ENCODE data around the gene GNB1L.

GNB1L gene

GRCh38 chr22:19776433-19777031 is 78.1 kb downstream of the GNB1L start:
- Histone ChIP-seq H2AFZ (ENCODE audit: low read length, unreplicated experiment) (no peak overlapping the region), H3K79me2 (ENCODE audit: control insufficient read depth, insufficient read depth, low read length, unreplicated experiment) (no peaks in the 10 kb centered on the region), H3K4me1 (ENCODE audit: control insufficient read depth, insufficient read depth, low read length, unreplicated experiment) (no peaks in the 10 kb centered on the region), H3K27ac (ENCODE audit: low read depth, low read length) (no peak overlapping the region), H3K4me3 (ENCODE audit: low read depth, low read length) (no peak overlapping the region), H3K36me3 (ENCODE audit: insufficient read depth, low read length) (no peaks in the 10 kb centered on the region), H3K27me3 (ENCODE audit: insufficient read depth, low read length) (no peaks in the 10 kb centered on the region)

GRCh38 chr22:19775496-19776325 is 79.0 kb downstream of the GNB1L start:
- H3K4me1 ChIP-seq (ENCODE audit: control insufficient read depth, insufficient read depth, low read length, unreplicated experiment), result no peaks in the 10 kb centered on the region
- H3K36me3 ChIP-seq (ENCODE audit: insufficient read depth, low read length), result no peaks in the 10 kb centered on the region
- no peak overlapping the region for H3K27ac ChIP-seq (ENCODE audit: low read depth, low read length)
- H3K79me2 ChIP-seq (ENCODE audit: control insufficient read depth, insufficient read depth, low read length, unreplicated experiment), result no peaks in the 10 kb centered on the region
- H2AFZ ChIP-seq (ENCODE audit: low read length, unreplicated experiment), result no peak overlapping the region
- no peak overlapping the region for H3K4me3 ChIP-seq (ENCODE audit: low read depth, low read length)
- no peaks in the 10 kb centered on the region for H3K27me3 ChIP-seq (ENCODE audit: insufficient read depth, low read length)

- H3K79me2 ChIP-seq (ENCODE audit: control insufficient read depth, insufficient read depth, low read length, unreplicated experiment), result no peaks in the 10 kb centered on the region
- no peaks in the 10 kb centered on the region for H3K4me1 ChIP-seq (ENCODE audit: control insufficient read depth, insufficient read depth, low read length, unreplicated experiment)
- H3K4me3 ChIP-seq (ENCODE audit: low read depth, low read length), result no peak overlapping the region
- no peak overlapping the region for H3K27ac ChIP-seq (ENCODE audit: low read depth, low read length)
- H2AFZ ChIP-seq (ENCODE audit: low read length, unreplicated experiment), result no peak overlapping the region
- H3K36me3 ChIP-seq (ENCODE audit: insufficient read depth, low read length), result no peaks in the 10 kb centered on the region
- H3K27me3 ChIP-seq (ENCODE audit: insufficient read depth, low read length), result no peaks in the 10 kb centered on the region
Observed at GRCh38 chr22:19774628-19775027, 80.0 kb downstream of the GNB1L start.

- Histone ChIP-seq H3K4me1 (ENCODE audit: control insufficient read depth, insufficient read depth, low read length, unreplicated experiment) (no peaks in the 10 kb centered on the region), H3K27ac (ENCODE audit: low read depth, low read length) (no peak overlapping the region), H3K79me2 (ENCODE audit: control insufficient read depth, insufficient read depth, low read length, unreplicated experiment) (no peaks in the 10 kb centered on the region), H3K27me3 (ENCODE audit: insufficient read depth, low read length) (no peaks in the 10 kb centered on the region), H3K4me3 (ENCODE audit: low read depth, low read length) (no peak overlapping the region), H3K36me3 (ENCODE audit: insufficient read depth, low read length) (no peaks in the 10 kb centered on the region), H2AFZ (ENCODE audit: low read length, unreplicated experiment) (no peak overlapping the region)
Observed at GRCh38 chr22:19773470-19774040, 81.1 kb downstream of the GNB1L start.

- no peaks in the 10 kb centered on the region for H3K79me2 ChIP-seq (ENCODE audit: control insufficient read depth, insufficient read depth, low read length, unreplicated experiment)
- no peak overlapping the region for H3K27ac ChIP-seq (ENCODE audit: low read depth, low read length)
- H3K36me3 ChIP-seq (ENCODE audit: insufficient read depth, low read length), result no peaks in the 10 kb centered on the region
- H3K4me3 ChIP-seq (ENCODE audit: low read depth, low read length), result no peak overlapping the region
- H3K27me3 ChIP-seq (ENCODE audit: insufficient read depth, low read length), result peaks cover 4% of the 10 kb centered on the region; the same call in 1 of the 2 replicates
- no peak overlapping the region for H2AFZ ChIP-seq (ENCODE audit: low read length, unreplicated experiment)
- no peaks in the 10 kb centered on the region for H3K4me1 ChIP-seq (ENCODE audit: control insufficient read depth, insufficient read depth, low read length, unreplicated experiment)
Observed at GRCh38 chr22:19772673-19773469, 81.8 kb downstream of the GNB1L start.

GRCh38 chr22:19772422-19772672 is 82.3 kb downstream of the GNB1L start:
- no peak overlapping the region for H3K27ac ChIP-seq (ENCODE audit: low read depth, low read length)
- no peak overlapping the region for H3K4me3 ChIP-seq (ENCODE audit: low read depth, low read length)
- no peaks in the 10 kb centered on the region for H3K79me2 ChIP-seq (ENCODE audit: control insufficient read depth, insufficient read depth, low read length, unreplicated experiment)
- no peaks in the 10 kb centered on the region for H3K36me3 ChIP-seq (ENCODE audit: insufficient read depth, low read length)
- no peaks in the 10 kb centered on the region for H3K4me1 ChIP-seq (ENCODE audit: control insufficient read depth, insufficient read depth, low read length, unreplicated experiment)
- no peak overlapping the region for H2AFZ ChIP-seq (ENCODE audit: low read length, unreplicated experiment)
- peaks cover 9% of the 10 kb centered on the region; the same call in 1 of the 2 replicates for H3K27me3 ChIP-seq (ENCODE audit: insufficient read depth, low read length)

- Histone ChIP-seq H3K27ac (ENCODE audit: low read depth, low read length) (no peak overlapping the region), H3K36me3 (ENCODE audit: insufficient read depth, low read length) (no peaks in the 10 kb centered on the region), H3K4me1 (ENCODE audit: control insufficient read depth, insufficient read depth, low read length, unreplicated experiment) (no peaks in the 10 kb centered on the region), H2AFZ (ENCODE audit: low read length, unreplicated experiment) (no peak overlapping the region), H3K4me3 (ENCODE audit: low read depth, low read length) (no peak overlapping the region), H3K27me3 (ENCODE audit: insufficient read depth, low read length) (peaks cover 18% of the 10 kb centered on the region; the same call in 1 of the 2 replicates), H3K79me2 (ENCODE audit: control insufficient read depth, insufficient read depth, low read length, unreplicated experiment) (no peaks in the 10 kb centered on the region)
Observed at GRCh38 chr22:19770349-19771220, 84.1 kb downstream of the GNB1L start.

GRCh38 chr22:19769393-19769715 is 85.3 kb downstream of the GNB1L start:
- Histone ChIP-seq H3K27ac (ENCODE audit: low read depth, low read length) (no peak overlapping the region), H3K79me2 (ENCODE audit: control insufficient read depth, insufficient read depth, low read length, unreplicated experiment) (no peaks in the 10 kb centered on the region), H3K36me3 (ENCODE audit: insufficient read depth, low read length) (no peaks in the 10 kb centered on the region), H3K4me3 (ENCODE audit: low read depth, low read length) (no peak overlapping the region), H3K27me3 (ENCODE audit: insufficient read depth, low read length) (peaks cover 26% of the 10 kb centered on the region; the same call in 1 of the 2 replicates), H3K4me1 (ENCODE audit: control insufficient read depth, insufficient read depth, low read length, unreplicated experiment) (no peaks in the 10 kb centered on the region), H2AFZ (ENCODE audit: low read length, unreplicated experiment) (no peak overlapping the region)

GRCh38 chr22:19767427-19768341 is 87.0 kb downstream of the GNB1L start:
- Histone ChIP-seq H3K4me3 (ENCODE audit: low read depth, low read length) (peak overlapping the region; percentile 50; the same call in 1 of the 2 replicates), H2AFZ (ENCODE audit: low read length, unreplicated experiment) (no peak overlapping the region), H3K27ac (ENCODE audit: low read depth, low read length) (no peak overlapping the region), H3K36me3 (ENCODE audit: insufficient read depth, low read length) (no peaks in the 10 kb centered on the region), H3K27me3 (ENCODE audit: insufficient read depth, low read length) (peaks cover 26% of the 10 kb centered on the region; the same call in 1 of the 2 replicates), H3K4me1 (ENCODE audit: control insufficient read depth, insufficient read depth, low read length, unreplicated experiment) (no peaks in the 10 kb centered on the region), H3K79me2 (ENCODE audit: control insufficient read depth, insufficient read depth, low read length, unreplicated experiment) (no peaks in the 10 kb centered on the region)
